Adrenal gland (tissue), 5 donors: ENCODE data around the gene CTNND2.

ENCODE experiments used
- CTCF ChIP-seq, 6 experiments: fragments of 450-650 bp in 4 of 6; fragments of 200-600 bp in 2 of 6; sonication (generic) in 1 of 6; IDR thresholded peaks; 1 replicate in 5 of 6; 2 replicates in 1 of 6; pipeline versions ENCODE4 v1.5.1 to v1.8.0; 2016 to 2021; ENCODE audit warnings: antibody characterized with exemption in 6 of 6, mild to moderate bottlenecking in 2 of 6, moderate library complexity in 1 of 6
- POLR2A ChIP-seq, 2 donors: fragments of 450-650 bp; IDR thresholded peaks; one replicate each; pipeline ENCODE4 v1.6.1; 2017; ENCODE audit warnings: antibody characterized with exemption in 2 of 2, mild to moderate bottlenecking in 2 of 2, moderate library complexity in 1 of 2
- donor health status: DM: no; HTN: no; CAD: no.

GRCh38 chr5:11363631-11364178 lies 540.5 kb downstream of the CTNND2 start:
- TF ChIP-seq POLR2A (IDR thresholded peaks at IDR 0.05) (no peak), CTCF (IDR thresholded peaks at IDR 0.05) (no peak)
